GM12873 (cell line): ENCODE measurements around the gene MINDY1.

Experiments used
- TF ChIP-seq, protein P1 (sequence below): IDR thresholded peaks from 2 replicates; pipeline ENCODE4 v1.5.1; 2012; ENCODE audit warnings: low read depth, mild to moderate bottlenecking, moderate library complexity, low read length, control low read depth; ENCODE audit not compliant: insufficient read depth; ENCODE audit errors: missing control alignments

Gene MINDY1

DNA sequence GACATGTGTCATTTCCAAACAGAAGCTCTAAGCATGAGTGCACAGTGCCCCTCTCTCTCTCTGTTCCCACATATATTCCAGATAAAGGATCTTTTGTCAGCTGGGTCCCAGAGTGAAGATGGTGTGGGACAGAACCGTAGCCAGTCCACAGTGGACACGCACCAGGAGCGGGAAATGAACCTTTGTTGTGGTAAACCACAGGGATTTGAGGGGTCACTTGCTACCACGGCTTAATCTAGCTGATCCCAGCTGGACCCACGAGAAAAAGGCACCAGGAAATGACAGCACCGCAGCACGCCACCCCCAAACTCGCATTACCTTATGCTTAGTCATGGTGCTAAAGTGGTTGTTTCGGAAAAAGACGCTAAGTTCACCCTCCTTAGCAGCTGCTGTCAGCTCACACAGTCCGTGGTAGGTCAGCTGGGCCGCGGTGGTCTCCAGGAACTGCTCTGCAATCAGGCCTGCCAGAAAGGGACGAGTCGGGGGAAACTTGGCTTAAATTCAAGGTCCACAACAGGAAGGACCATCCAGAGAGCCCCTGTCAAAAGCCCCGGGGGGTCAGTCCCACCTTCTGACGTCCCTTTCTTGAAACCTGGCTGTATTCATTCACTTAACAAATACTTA, 7.5 kb downstream of the MINDY1 start:
- TF ChIP-seq, protein P1, sequence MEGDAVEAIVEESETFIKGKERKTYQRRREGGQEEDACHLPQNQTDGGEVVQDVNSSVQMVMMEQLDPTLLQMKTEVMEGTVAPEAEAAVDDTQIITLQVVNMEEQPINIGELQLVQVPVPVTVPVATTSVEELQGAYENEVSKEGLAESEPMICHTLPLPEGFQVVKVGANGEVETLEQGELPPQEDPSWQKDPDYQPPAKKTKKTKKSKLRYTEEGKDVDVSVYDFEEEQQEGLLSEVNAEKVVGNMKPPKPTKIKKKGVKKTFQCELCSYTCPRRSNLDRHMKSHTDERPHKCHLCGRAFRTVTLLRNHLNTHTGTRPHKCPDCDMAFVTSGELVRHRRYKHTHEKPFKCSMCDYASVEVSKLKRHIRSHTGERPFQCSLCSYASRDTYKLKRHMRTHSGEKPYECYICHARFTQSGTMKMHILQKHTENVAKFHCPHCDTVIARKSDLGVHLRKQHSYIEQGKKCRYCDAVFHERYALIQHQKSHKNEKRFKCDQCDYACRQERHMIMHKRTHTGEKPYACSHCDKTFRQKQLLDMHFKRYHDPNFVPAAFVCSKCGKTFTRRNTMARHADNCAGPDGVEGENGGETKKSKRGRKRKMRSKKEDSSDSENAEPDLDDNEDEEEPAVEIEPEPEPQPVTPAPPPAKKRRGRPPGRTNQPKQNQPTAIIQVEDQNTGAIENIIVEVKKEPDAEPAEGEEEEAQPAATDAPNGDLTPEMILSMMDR: no peak

DNA sequence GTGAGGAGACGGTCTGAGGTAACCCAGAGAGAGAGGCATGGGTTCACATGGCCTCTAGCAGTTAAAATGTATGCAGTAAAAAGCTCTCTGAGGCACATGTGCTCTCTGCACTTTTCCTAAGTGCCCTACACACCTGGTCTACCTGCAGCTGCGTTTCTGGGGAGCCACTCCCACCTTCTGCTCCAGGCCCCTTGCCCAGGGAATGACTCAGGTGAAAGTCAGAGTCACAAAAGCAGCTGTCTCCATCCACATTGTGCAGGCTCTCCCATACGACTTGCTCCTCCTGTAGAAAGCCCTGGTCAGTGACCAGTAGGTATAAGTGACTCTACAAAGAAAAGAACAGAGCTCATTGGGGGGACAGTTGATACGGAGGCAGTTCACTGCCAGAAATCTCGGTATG, 8.8 kb downstream of the MINDY1 start:
- TF ChIP-seq, protein P1: no peak

DNA sequence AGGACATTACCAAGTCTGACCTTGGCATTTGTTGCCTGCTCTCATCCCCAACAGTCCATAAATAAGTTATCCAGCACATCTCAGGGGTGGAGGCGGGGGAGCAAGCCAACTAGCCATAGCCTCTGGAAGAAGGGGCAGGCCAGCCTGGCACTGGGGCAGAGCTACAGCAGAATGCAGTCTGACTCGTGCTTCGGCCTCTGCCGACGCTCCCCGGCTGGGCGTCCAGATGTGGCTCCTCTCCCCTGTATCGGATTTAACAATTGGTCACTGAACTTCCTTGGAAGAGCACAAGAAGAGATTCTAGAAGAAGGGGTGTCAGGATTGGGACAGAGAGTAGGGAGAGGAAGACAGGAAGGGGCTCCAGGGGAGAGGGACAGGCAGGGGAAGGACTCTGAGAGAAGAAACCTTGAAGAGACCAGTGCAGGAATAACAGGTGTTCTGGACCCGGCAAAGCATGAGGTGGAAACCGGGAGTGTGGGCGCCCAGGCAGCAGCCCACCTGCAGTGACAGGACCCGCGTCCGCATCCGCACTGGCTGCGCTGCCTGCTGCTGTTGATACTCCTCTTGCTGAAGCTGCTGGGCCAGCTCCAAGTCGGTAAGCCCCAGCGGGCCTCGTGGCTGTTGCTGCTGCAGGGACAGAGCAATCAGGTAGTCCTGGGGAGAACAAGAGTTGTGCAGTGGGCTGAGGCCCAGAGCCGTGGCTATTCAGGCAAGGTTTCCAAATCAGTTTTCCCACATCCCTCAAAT, 9.4 kb downstream of the MINDY1 start:
- TF ChIP-seq, protein P1: no peak

DNA sequence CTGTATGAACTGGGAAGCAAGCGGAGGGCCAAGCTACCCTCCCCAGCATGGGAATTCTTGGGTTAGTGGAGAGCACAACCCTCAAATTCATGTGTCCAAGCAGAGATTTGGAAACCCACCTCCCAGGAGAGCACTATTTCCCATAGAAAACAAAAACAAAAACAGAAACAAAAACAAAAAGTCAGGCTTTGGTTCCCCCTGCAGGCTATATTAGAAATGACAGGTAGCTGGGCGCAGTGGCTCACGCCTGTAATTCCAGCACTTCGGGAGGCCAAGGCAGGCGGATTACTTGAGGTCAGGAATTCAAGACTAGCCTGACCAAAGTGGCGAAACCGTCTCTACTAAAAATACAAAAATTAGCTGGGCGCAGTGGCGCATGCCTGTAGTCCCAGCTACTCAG, 10.8 kb downstream of the MINDY1 start:
- TF ChIP-seq, protein P1: peak; percentile 76

DNA sequence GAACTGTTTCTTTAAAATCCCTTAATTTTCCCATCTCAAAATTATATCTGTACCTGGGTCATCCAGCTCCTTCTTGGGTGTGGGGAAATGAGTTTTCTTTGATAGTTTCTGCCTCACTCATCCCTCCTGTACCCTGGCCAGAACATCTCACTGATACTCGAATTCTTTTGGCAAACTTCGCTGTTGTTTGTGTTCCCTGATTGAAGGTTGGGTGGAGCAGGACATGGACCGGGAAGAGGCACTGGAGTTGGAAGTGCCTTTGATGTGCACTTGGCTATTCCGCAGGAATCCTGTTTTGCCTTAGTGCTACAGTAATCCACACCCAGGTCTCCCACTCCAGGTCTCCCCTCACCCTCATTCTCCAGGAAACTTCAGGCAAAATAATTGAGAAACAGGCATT, 11.2 kb downstream of the MINDY1 start:
- TF ChIP-seq, protein P1: no peak

DNA sequence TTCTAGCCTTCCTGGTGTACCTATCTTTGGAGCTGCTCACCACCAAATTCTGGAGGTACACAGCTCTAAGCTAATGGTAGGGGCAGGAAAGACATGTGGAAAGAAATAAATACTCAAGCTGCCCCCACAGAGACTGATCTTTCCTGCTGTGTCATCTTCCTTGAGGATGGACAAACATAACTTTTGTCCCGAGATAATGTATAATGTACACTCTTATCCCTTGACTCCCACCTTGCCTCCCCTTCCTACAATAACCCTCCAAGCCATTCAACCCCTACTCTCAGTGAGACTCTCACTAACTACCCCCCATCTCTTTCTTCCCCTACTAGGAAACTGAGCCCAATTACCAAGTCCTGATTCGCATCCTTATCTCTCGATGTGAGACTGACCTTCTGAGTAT, 12.5 kb downstream of the MINDY1 start:
- TF ChIP-seq, protein P1: no peak

DNA sequence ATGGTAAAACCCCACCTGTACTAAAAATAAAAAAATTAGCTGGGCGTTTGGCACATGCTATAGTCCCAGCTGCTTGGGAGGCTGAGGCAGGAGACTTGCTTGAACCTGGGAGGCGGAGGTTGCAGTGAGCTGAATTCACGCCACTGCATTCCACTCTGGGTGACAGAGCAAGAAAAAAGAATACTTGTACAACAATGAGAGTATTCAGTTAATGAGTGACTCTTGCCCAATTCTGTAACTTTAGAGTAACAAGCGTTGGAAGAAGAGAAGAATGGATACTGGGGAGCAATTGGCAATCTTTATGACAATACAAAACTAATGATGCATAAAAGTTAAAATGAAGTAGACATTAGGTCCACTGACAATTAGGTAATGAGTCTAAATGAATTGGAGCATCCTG, 14.1 kb downstream of the MINDY1 start:
- TF ChIP-seq, protein P1: no peak
